HEK293T (cell line): ENCODE results near the gene CEP44.

Experiments
- CTCF ChIA-PET: fragments of 350-600 bp; formaldehyde crosslinking; extraction: SDS; loops from one replicate; lab custom pipeline; 2021; ENCODE audit warnings: antibody characterized with exemption, inconsistent platforms; lab: Yijun Ruan, JAX
- POLR2A ChIA-PET: fragments of 350-600 bp; formaldehyde crosslinking; extraction: SDS; loops from one replicate; lab custom pipeline; 2020; ENCODE audit warnings: antibody characterized with exemption, inconsistent platforms; lab: Yijun Ruan, JAX
- DNase-seq: peaks from one replicate; pipeline ENCODE4 v3.0.0; 2012; ENCODE audit warnings: mixed read lengths; ENCODE audit errors: extremely low spot score
- ARNT ChIP-seq: fragments of 450-650 bp; IDR thresholded peaks from 2 replicates; pipeline ENCODE4 v1.6.1; 2017; ENCODE audit warnings: mild to moderate bottlenecking
- BHLHE40 ChIP-seq: fragments of 450-650 bp; IDR thresholded peaks from 2 replicates; pipeline ENCODE4 v1.6.1; 2016; ENCODE audit warnings: mild to moderate bottlenecking, moderate library complexity, borderline replicate concordance
- CTBP1 ChIP-seq: fragments of 450-650 bp; IDR thresholded peaks from 2 replicates; pipeline ENCODE4 v1.6.1; 2016; ENCODE audit warnings: borderline replicate concordance
- ELF4 ChIP-seq: fragments of 450-650 bp; IDR thresholded peaks from 2 replicates; pipeline ENCODE4 v1.6.1; 2017; ENCODE audit warnings: antibody characterized with exemption
- FOXA1 ChIP-seq: fragments of 450-650 bp; IDR thresholded peaks from 2 replicates; pipeline ENCODE4 v1.6.1; 2016; ENCODE audit warnings: mild to moderate bottlenecking
- FOXK2 ChIP-seq: fragments of 450-650 bp; IDR thresholded peaks from 2 replicates; pipeline ENCODE4 v1.6.1; 2016; ENCODE audit warnings: mild to moderate bottlenecking
- FOXM1 ChIP-seq: fragments of 450-650 bp; IDR thresholded peaks from 2 replicates; pipeline ENCODE4 v1.6.1; 2017; ENCODE audit warnings: mild to moderate bottlenecking, borderline replicate concordance
- HDGF ChIP-seq: fragments of 450-650 bp; IDR thresholded peaks from 2 replicates; pipeline ENCODE4 v1.6.1; 2017; ENCODE audit warnings: antibody characterized with exemption, borderline replicate concordance
- L3MBTL2 ChIP-seq: fragments of 450-650 bp; conservative IDR thresholded peaks from 2 replicates; pipeline ENCODE4 v1.6.1; 2016; ENCODE audit warnings: mild to moderate bottlenecking
- LEF1 ChIP-seq: fragments of 450-650 bp; IDR thresholded peaks from 2 replicates; pipeline ENCODE4 v1.6.1; 2017; ENCODE audit warnings: mild to moderate bottlenecking, borderline replicate concordance
- NFRKB ChIP-seq: fragments of 450-650 bp; IDR thresholded peaks from 2 replicates; pipeline ENCODE4 v1.6.1; 2016; ENCODE audit warnings: mild to moderate bottlenecking, moderate library complexity
- PKNOX1 ChIP-seq: fragments of 450-650 bp; IDR thresholded peaks from 2 replicates; pipeline ENCODE4 v1.6.1; 2016
- SP1 ChIP-seq: fragments of 450-650 bp; IDR thresholded peaks from 2 replicates; pipeline ENCODE4 v1.6.1; 2017
- SUZ12 ChIP-seq: fragments of 450-650 bp; IDR thresholded peaks from 2 replicates; pipeline ENCODE4 v1.6.1; 2016; ENCODE audit warnings: mild to moderate bottlenecking
- TARDBP ChIP-seq: fragments of 450-650 bp; IDR thresholded peaks from 2 replicates; pipeline ENCODE4 v1.6.1; 2016
- ZNF384 ChIP-seq: fragments of 450-650 bp; IDR thresholded peaks from 2 replicates; pipeline ENCODE4 v1.6.1; 2016

Gene CEP44

DNA sequence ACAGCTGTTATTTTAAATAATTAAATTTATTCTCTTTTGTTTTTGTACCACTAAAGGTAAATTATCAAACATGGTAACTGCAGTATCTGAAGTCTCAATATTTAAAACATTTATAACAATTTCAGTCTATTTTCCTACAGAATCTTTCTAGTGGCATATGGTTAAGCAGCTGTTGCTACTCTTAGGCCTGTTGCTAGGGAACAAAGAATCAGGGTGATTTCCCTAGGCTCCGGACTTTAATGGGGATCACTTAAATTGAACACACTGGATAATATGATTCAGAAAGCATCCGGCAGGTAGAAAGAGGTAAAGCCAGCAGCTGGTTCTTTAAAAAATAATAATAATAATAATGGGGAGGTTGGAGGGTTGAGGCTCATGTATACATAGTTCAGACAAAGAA lies 17.8 kb upstream of the CEP44 start:
- POLR2A ChIA-PET: interaction anchor here (1.3 to 3.2 kb wide), 3 partner anchors 14 to 931 kb away, joined by 4 to 16 read pairs (median 6); partner anchors contain the start of genes CEP44, FBXO8 and HMGB2
- CTCF ChIA-PET: no interaction called here
- DNase-seq: no peak
- TF ChIP-seq ZNF384 (no peak), NFRKB (no peak), HDGF (no peak), TARDBP (no peak)

DNA sequence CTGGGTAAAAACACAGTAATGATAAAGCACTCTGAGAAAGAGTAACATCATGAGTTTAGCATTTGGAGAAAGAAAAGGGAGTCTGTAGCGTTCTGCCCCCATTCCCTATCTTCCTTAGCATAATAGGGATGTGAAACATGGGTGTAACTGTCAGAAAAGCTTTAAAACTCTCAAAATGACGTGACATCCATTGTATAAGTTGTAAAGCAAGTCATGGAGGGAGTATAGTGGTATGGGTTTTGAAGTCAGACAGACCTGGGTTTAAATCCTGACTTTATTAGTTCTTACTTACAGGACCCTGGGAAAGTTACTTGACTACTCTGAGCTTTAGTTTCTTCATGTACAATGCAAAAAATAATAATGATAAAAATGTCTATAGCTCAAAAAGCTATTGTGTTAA lies 17.3 kb upstream of the CEP44 start:
- TF ChIP-seq PKNOX1 (peak; percentile 36), ELF4 (no peak)

GRCh38 chr4:174273930-174274329 lies 9.8 kb upstream of the CEP44 start:
- no peak for TF ChIP-seq SP1
- no peak for TF ChIP-seq CTBP1
- TF ChIP-seq TARDBP: no peak
- TF ChIP-seq FOXM1: no peak
- TF ChIP-seq L3MBTL2: no peak
- no peak for TF ChIP-seq FOXA1
- TF ChIP-seq ARNT: no peak
- no peak for TF ChIP-seq HDGF
- TF ChIP-seq NFRKB: no peak
- no peak for TF ChIP-seq LEF1
- TF ChIP-seq BHLHE40: no peak
- no peak for TF ChIP-seq ZNF384
- no peak for TF ChIP-seq PKNOX1
- no peak for TF ChIP-seq FOXK2
- TF ChIP-seq ELF4: no peak
- TF ChIP-seq SUZ12: no peak
- DNase-seq: no peak
- POLR2A ChIA-PET: no interaction called here
- CTCF ChIA-PET: no interaction called here

More for the DNA sequence above, 17.3 kb upstream of the CEP44 start:
- POLR2A ChIA-PET: interaction anchor here (1.3 to 3.2 kb wide), 3 partner anchors 15 to 932 kb away, joined by 4 to 16 read pairs (median 6); partner anchors contain the start of genes CEP44, FBXO8 and HMGB2
- no peak for DNase-seq
- CTCF ChIA-PET: no interaction called here

DNA sequence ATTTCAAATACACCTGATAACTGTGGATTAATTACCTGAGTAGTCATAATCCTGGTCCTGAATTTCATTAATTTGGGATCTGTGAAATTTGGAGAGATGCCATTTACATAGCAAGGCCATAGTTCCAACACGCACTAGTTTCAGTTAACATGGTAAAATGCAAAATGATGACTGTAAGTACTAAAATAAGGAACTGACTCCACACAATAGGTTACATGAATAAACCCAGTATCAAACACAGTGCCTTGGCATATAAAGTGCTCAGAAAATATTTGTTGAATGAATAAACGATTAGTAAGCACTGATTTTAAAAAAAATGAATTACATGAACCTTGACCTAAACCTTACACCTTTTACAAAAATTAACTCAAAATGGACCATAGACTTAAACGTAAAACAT lies 9.3 kb upstream of the CEP44 start:
- CTCF ChIA-PET: no interaction called here
- POLR2A ChIA-PET: no interaction called here
- no peak for DNase-seq
- no peak for TF ChIP-seq ELF4
- no peak for TF ChIP-seq SP1
- no peak for TF ChIP-seq TARDBP
- TF ChIP-seq FOXM1: no peak
- TF ChIP-seq PKNOX1: no peak
- no peak for TF ChIP-seq ARNT
- no peak for TF ChIP-seq L3MBTL2
- no peak for TF ChIP-seq NFRKB
- TF ChIP-seq ZNF384: no peak
- no peak for TF ChIP-seq FOXA1
- no peak for TF ChIP-seq HDGF
- TF ChIP-seq BHLHE40: no peak
- TF ChIP-seq CTBP1: no peak
- no peak for TF ChIP-seq LEF1
- TF ChIP-seq SUZ12: no peak
- TF ChIP-seq FOXK2: no peak

GRCh38 chr4:174275101-174275500 lies 8.6 kb upstream of the CEP44 start:
- TF ChIP-seq HDGF: no peak
- no peak for TF ChIP-seq TARDBP
- no peak for TF ChIP-seq ZNF384
- no peak for TF ChIP-seq FOXK2
- no peak for TF ChIP-seq L3MBTL2
- TF ChIP-seq BHLHE40: no peak
- TF ChIP-seq ELF4: no peak
- no peak for TF ChIP-seq ARNT
- TF ChIP-seq FOXA1: no peak
- no peak for TF ChIP-seq PKNOX1
- TF ChIP-seq FOXM1: no peak
- TF ChIP-seq LEF1: no peak
- no peak for TF ChIP-seq NFRKB
- DNase-seq: no peak
- ChIA-PET CTCF (no interaction called here), POLR2A (no interaction called here)

GRCh38 chr4:174277433-174277832 lies 6.3 kb upstream of the CEP44 start:
- TF ChIP-seq SUZ12 (no peak), PKNOX1 (peak; percentile 80)
- ChIA-PET CTCF (interaction anchor here (0.7 kb wide), 1 partner anchor 10 kb away, joined by 3 read pairs; no protein-coding TSS in a partner anchor), POLR2A (no interaction called here)
- no peak for DNase-seq
